DOHH2 (cell line): ENCODE measurements around the gene COA3.

Source experiments
- CTCF ChIP-seq: fragments of 200-600 bp; sonication (generic); IDR thresholded peaks from one replicate; pipeline ENCODE4 v1.5.1; 2014; ENCODE audit warnings: antibody characterized with exemption, mild to moderate bottlenecking, low read depth, low read length; ENCODE audit not compliant: poor library complexity, severe bottlenecking
- EZH2phosphoT487 ChIP-seq: fragments of 200-600 bp; sonication (generic); IDR thresholded peaks from 2 replicates; pipeline ENCODE4 v1.6.1; 2017; ENCODE audit warnings: borderline replicate concordance, mild to moderate bottlenecking, antibody characterized with exemption, low read length, moderate library complexity, mixed read lengths

- TF ChIP-seq CTCF = no peak
- no peak for TF ChIP-seq EZH2phosphoT487
Observed at GRCh38 chr17:42798011-42798382, 507 bp downstream of the COA3 start.
